Right atrium auricular region (tissue), 2 donors: Measurements from ENCODE around the gene ACSL3. TPM values are rescaled to one million over a fixed set of nuclear protein-coding genes. Genes with fewer than 3 reads are reported as not detected.
"Not testable (repeated sequence)": the region's sequence is repeated elsewhere in the genome, so short reads cannot be mapped to it uniquely, and the experiment has no call there.

Experiments used
- DNase-seq: peaks from one replicate; pipeline ENCODE4 v3.0.0-alpha.2; 2019; ENCODE audit warnings: low spot score
- H3K27ac ChIP-seq, 2 donors: fragments of 200-600 bp; sonication (generic); 1 replicate in 1 of 2; 2 replicates in 1 of 2; pipeline ENCODE4 v1.5.1; 2016 to 2019
- H3K27me3 ChIP-seq, 2 donors: fragments of 200-600 bp; sonication (generic); one replicate each; pipeline versions ENCODE4 v1.5.1 to v1.6.0; 2017 to 2019
- H3K36me3 ChIP-seq: fragments of 200-600 bp; sonication (generic); one replicate; pipeline ENCODE4 v1.5.1; 2016
- H3K4me1 ChIP-seq, 2 donors: fragments of 200-600 bp; sonication (generic); one replicate each; pipeline versions ENCODE4 v1.5.1 to v1.6.0; 2017 to 2019
- H3K4me3 ChIP-seq, 2 donors: fragments of 200-600 bp; sonication (generic); 1 replicate in 1 of 2; 2 replicates in 1 of 2; pipeline ENCODE4 v1.5.1; 2017 to 2019; ENCODE audit warnings: mild to moderate bottlenecking in 1 of 2, moderate library complexity in 1 of 2
- H3K9me3 ChIP-seq, 2 donors: fragments of 200-600 bp; sonication (generic); one replicate each; pipeline ENCODE4 v1.5.1; 2019
- CTCF ChIP-seq, 2 donors: fragments of 200-600 bp; sonication (generic); IDR thresholded peaks; one replicate each; pipeline ENCODE4 v1.5.1; 2019; ENCODE audit warnings: antibody characterized with exemption in 2 of 2
- total RNA-seq, 2 donors: library from RNA; depleted of rRNA; stranded (reverse); fragments of >200 nt; gene quantifications; one replicate each; pipeline ENCODE4 v1.1.0, GENCODE V29; 2016

ACSL3 gene
- total RNA-seq, 2 donors from 2014 or later: 29.0 to 35.7 TPM

- Histone ChIP-seq H3K4me3 (no peak overlapping the region), H3K27ac (no peak overlapping the region), H3K9me3 (no peaks in the 10 kb centered on the region), H3K27me3 (no peaks in the 10 kb centered on the region), H3K36me3 (no peaks in the 10 kb centered on the region), H3K4me1 (peaks cover 0 to 64% of the 10 kb centered on the region in 2 donors)
- DNase-seq: no peak
- no peak for TF ChIP-seq CTCF (IDR thresholded peaks at IDR 0.05)
These were observed 4.5 kb downstream of the ACSL3 start for GRCh38 chr2:222865301-222865700.

GRCh38 chr2:222866358-222866960, 5.6 kb downstream of the ACSL3 start:
- peaks cover 0 to 68% of the 10 kb centered on the region in 2 donors for H3K4me1 ChIP-seq
- no peak for TF ChIP-seq CTCF (IDR thresholded peaks at IDR 0.05)
- H3K27ac ChIP-seq: no peak overlapping the region
- no peak for DNase-seq
- H3K36me3 ChIP-seq: no peaks in the 10 kb centered on the region
- H3K9me3 ChIP-seq: no peaks in the 10 kb centered on the region
- no peak overlapping the region for H3K4me3 ChIP-seq
- no peaks in the 10 kb centered on the region for H3K27me3 ChIP-seq

- not testable (repeated sequence) for H3K9me3 ChIP-seq, H3K4me3 ChIP-seq, H3K27ac ChIP-seq, DNase-seq, H3K36me3 ChIP-seq, H3K27me3 ChIP-seq
- H3K4me1 ChIP-seq: peaks cover 0 to 65% of the 10 kb centered on the region in 2 donors
These were observed 7.9 kb downstream of the ACSL3 start for GRCh38 chr2:222868560-222869251.

DNA sequence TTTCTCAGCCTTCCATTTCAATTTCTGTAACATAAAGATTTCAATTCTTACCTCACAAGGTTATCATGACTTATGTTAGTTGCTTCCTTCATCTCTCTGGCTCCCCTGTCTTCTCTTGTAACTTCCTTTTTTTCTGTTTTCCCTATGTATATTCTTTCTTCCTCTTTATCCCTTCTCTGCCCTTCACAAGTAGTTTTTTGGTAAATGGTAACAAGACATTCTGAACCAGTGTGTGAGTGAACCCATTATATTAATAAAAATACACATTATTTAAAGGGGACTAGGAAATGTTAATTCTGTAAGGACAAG, 8.4 kb downstream of the ACSL3 start:
- peaks cover 0 to 60% of the 10 kb centered on the region in 2 donors for H3K4me1 ChIP-seq
- no peak overlapping the region for H3K4me3 ChIP-seq
- no peaks in the 10 kb centered on the region for H3K36me3 ChIP-seq
- no peak overlapping the region for H3K27ac ChIP-seq
- no peaks in the 10 kb centered on the region for H3K9me3 ChIP-seq
- TF ChIP-seq CTCF (IDR thresholded peaks at IDR 0.05): no peak
- H3K27me3 ChIP-seq: no peaks in the 10 kb centered on the region
- no peak for DNase-seq

GRCh38 chr2:222871291-222871690, 10.5 kb downstream of the ACSL3 start:
- no peak for TF ChIP-seq CTCF (IDR thresholded peaks at IDR 0.05)
- H3K27me3 ChIP-seq: no peaks in the 10 kb centered on the region
- H3K4me3 ChIP-seq: no peak overlapping the region
- H3K36me3 ChIP-seq: no peaks in the 10 kb centered on the region
- H3K4me1 ChIP-seq: peaks cover 0 to 42% of the 10 kb centered on the region in 2 donors
- H3K9me3 ChIP-seq: no peaks in the 10 kb centered on the region
- no peak overlapping the region for H3K27ac ChIP-seq
- no peak for DNase-seq

DNA sequence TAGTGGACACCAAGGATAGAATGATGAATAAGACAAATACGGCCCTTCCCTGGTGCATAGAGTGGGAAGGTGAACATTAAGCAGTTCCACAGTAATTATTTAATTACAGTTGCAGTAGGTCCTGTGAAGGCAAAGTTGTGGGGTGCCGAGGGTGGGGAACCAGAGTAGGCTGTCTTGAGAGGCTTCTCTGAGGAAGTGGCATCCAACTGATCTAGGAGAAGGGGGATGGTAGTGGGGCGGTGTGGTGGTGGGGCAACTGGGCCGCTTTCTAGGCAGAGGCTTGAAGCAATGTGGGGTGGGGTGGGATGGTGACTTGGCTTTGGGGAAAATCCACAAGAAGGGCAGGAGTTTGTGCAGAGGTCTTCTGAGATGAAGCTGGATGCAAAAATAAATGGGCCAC, 11.7 kb downstream of the ACSL3 start:
- no peak for DNase-seq
- Histone ChIP-seq H3K27me3 (no peaks in the 10 kb centered on the region), H3K4me3 (no peak overlapping the region), H3K36me3 (no peaks in the 10 kb centered on the region), H3K27ac (no peak overlapping the region), H3K9me3 (no peaks in the 10 kb centered on the region), H3K4me1 (peaks cover 0 to 44% of the 10 kb centered on the region in 2 donors)
- no peak for TF ChIP-seq CTCF (IDR thresholded peaks at IDR 0.05)
